GM12878 (cell line): Measurements from ENCODE around the gene ARSJ. TPM values are rescaled to one million over a fixed set of nuclear protein-coding genes. Genes with fewer than 3 reads are reported as not detected.
A peak's percentile ranks its signal among the peaks of the same experiment; 100 is the strongest.

Source experiments
- ATAC-seq: fragments of 200-7000 bp; cut with Tn5 transposase; 3 replicates; pipeline ENCODE4 v1.9.1; 2020; ENCODE audit warnings: mild to moderate bottlenecking, moderate library complexity
- BruUV-seq: library from RNA; stranded (reverse); fragments of 400-500 nt; replicated peaks from 2 replicates; lab custom pipeline; 2021; lab: Mats Ljungman, UMichigan
- CTCF ChIA-PET: fragments of 300-600 bp; sonication (Branson Sonifier 250); formaldehyde crosslinking; extraction: SDS; loops from one replicate; lab custom pipeline; 2021; ENCODE audit warnings: inconsistent platforms; lab: Yijun Ruan, JAX
- POLR2A ChIA-PET: fragments of 350-600 bp; formaldehyde crosslinking; extraction: SDS; loops from one replicate; lab custom pipeline; 2021; ENCODE audit warnings: inconsistent platforms; lab: Charles Lee
- RAD21 ChIA-PET: fragments of 300-600 bp; sonication (Branson Sonifier 250); formaldehyde crosslinking; loops from one replicate; lab custom pipeline; 2023; ENCODE audit warnings: antibody characterized with exemption; ENCODE audit not compliant: unreplicated experiment; lab: Charles Lee
- SMC1A ChIA-PET: fragments of 300-600 bp; sonication (Branson Sonifier 250); formaldehyde crosslinking; loops from one replicate; lab custom pipeline; 2023; ENCODE audit not compliant: unreplicated experiment, uncharacterized antibody; lab: Charles Lee
- DNase-seq: peaks from one replicate; pipeline ENCODE4 v3.0.0-alpha.2; 2011; ENCODE audit warnings: low read depth, low spot score
- FAIRE-seq: peaks from 3 replicates; lab custom pipeline; 2011; peaks lifted over from hg19 to GRCh38; lab: Jason Lieb, UNC
- H2AFZ ChIP-seq: 2 replicates; pipeline ENCODE4 v1.6.0; 2011; ENCODE audit warnings: low read depth, low read length, control low read depth; ENCODE audit not compliant: control insufficient read depth
- H3K27ac ChIP-seq: 2 replicates; pipeline ENCODE4 v1.5.1; 2011; ENCODE audit warnings: control low read depth; ENCODE audit not compliant: control insufficient read depth, insufficient read depth
- H3K27me3 ChIP-seq, 2 experiments: replicated peaks in 1 of 2; 2 replicates each; pipeline versions ENCODE4 v1.6.0 to v1.6.1; 2011; ENCODE audit warnings: low read length in 1 of 2; ENCODE audit not compliant: control insufficient read depth in 2 of 2, insufficient read depth in 2 of 2
- H3K36me3 ChIP-seq, 2 experiments: 2 replicates each; pipeline ENCODE4 v1.5.1; 2011; ENCODE audit warnings: low read length in 1 of 2; ENCODE audit not compliant: control insufficient read depth in 2 of 2, insufficient read depth in 2 of 2
- H3K4me1 ChIP-seq: 2 replicates; pipeline ENCODE4 v1.6.1; 2011; ENCODE audit warnings: mild to moderate bottlenecking, low read length, moderate library complexity, mixed read lengths; ENCODE audit not compliant: control insufficient read depth, insufficient read depth
- H3K4me2 ChIP-seq: 2 replicates; pipeline ENCODE4 v1.6.0; 2011; ENCODE audit warnings: control low read depth; ENCODE audit not compliant: control insufficient read depth, insufficient read depth
- H3K4me3 ChIP-seq: fragments of 200-600 bp; sonication (generic); 2 replicates; pipeline ENCODE4 v1.5.1; 2016
- H3K79me2 ChIP-seq: 2 replicates; pipeline ENCODE4 v1.6.0; 2011; ENCODE audit warnings: low read length; ENCODE audit not compliant: control insufficient read depth, insufficient read depth
- H3K9ac ChIP-seq: 2 replicates; pipeline ENCODE4 v1.8.0; 2011; ENCODE audit warnings: low read length, control low read depth, mixed read lengths; ENCODE audit not compliant: control insufficient read depth, insufficient read depth
- H3K9me3 ChIP-seq: replicated peaks from 3 replicates; pipeline ENCODE4 v1.5.1; 2011; ENCODE audit warnings: mild to moderate bottlenecking, low read length; ENCODE audit not compliant: control insufficient read depth, insufficient read depth
- H4K20me1 ChIP-seq: 2 replicates; pipeline ENCODE4 v1.6.0; 2011; ENCODE audit not compliant: control insufficient read depth, insufficient read depth
- ATF3 ChIP-seq: IDR thresholded peaks from 2 replicates; pipeline ENCODE4 v1.6.1; 2011; ENCODE audit warnings: low read depth, mild to moderate bottlenecking, low read length, moderate library complexity, borderline replicate concordance; ENCODE audit errors: extremely low read depth
- CTCF ChIP-seq, 3 experiments: IDR thresholded peaks in 2 of 3; conservative IDR thresholded peaks in 1 of 3; 2 replicates each; pipeline ENCODE4 v1.5.1; 2011; ENCODE audit warnings: low read depth in 3 of 3, low read length in 3 of 3, mild to moderate bottlenecking in 3 of 3, control low read depth in 2 of 3, moderate library complexity in 2 of 3, inconsistent platforms in 1 of 3, mixed read lengths in 1 of 3; ENCODE audit not compliant: control insufficient read depth in 2 of 3, insufficient read depth in 1 of 3; ENCODE audit errors: extremely low read depth in 1 of 3
- DPF2 ChIP-seq: fragments of 450-650 bp; IDR thresholded peaks from 2 replicates; pipeline ENCODE4 v1.6.1; 2017; ENCODE audit warnings: mild to moderate bottlenecking
- IKZF1 ChIP-seq: fragments of 450-650 bp; conservative IDR thresholded peaks from 2 replicates; pipeline ENCODE4 v1.6.1; 2017; ENCODE audit warnings: antibody characterized with exemption, mild to moderate bottlenecking
- JUND ChIP-seq: IDR thresholded peaks from 2 replicates; pipeline ENCODE4 v1.6.1; 2012; ENCODE audit warnings: low read depth, mild to moderate bottlenecking, low read length, improper control_type of control experiment, moderate library complexity
- RAD21 ChIP-seq: IDR thresholded peaks from 2 replicates; pipeline ENCODE4 v1.6.1; 2011; ENCODE audit warnings: mild to moderate bottlenecking, low read depth, low read length, moderate library complexity; ENCODE audit not compliant: insufficient read depth
- SP1 ChIP-seq: IDR thresholded peaks from one replicate; pipeline ENCODE4 v1.6.1; 2011; ENCODE audit warnings: low read depth, low read length
- TCF3 ChIP-seq: IDR thresholded peaks from 2 replicates; pipeline ENCODE4 v1.6.1; 2012; ENCODE audit warnings: low read depth, mild to moderate bottlenecking, low read length, borderline replicate concordance; ENCODE audit not compliant: insufficient read depth
- in situ Hi-C: fragments of 300-500 bp; cut with MboI; formaldehyde crosslinking; loops from 9 replicates; pipeline ENCODE4 v1.14.3; 2018; ENCODE audit warnings: mixed read lengths
- intact Hi-C: fragments of 100-400 bp; cut with micrococcal nuclease; formaldehyde crosslinking; loops from one replicate; pipeline ENCODE4 v1.14.2; 2022; ENCODE audit not compliant: unreplicated experiment
- polyA plus RNA-seq, 11 experiments: library from polyadenylated mRNA; depleted of rRNA in 4 of 11; unstranded in 6 of 11; stranded (reverse) in 5 of 11; fragments of >200 nt; fragmentation: Nextera tagmentation in 4 of 11; fragmentation: Illumina TruSeq in 1 of 11; extraction: Ambion mirVana in 4 of 11; extraction: Trizol in 1 of 11; gene quantifications; 1 replicate in 1 of 11; 2 replicates in 10 of 11; pipeline versions ENCODE4 v1.2.1 to v1.2.3, GENCODE V29; 2011 to 2016; ENCODE audit warnings: inconsistent platforms in 2 of 11, missing spikeins in 2 of 11, low read depth in 1 of 11
- total RNA-seq, 4 experiments: library from RNA; depleted of rRNA in 3 of 4; stranded (reverse); fragments of >200 nt in 3 of 4; fragmentation: Illumina TruSeq in 1 of 4; extraction: Trizol in 1 of 4; gene quantifications; 2 replicates each; pipeline versions ENCODE4 v1.2.1 to v1.2.3, GENCODE V29; 2013 to 2021
- TF ChIP-seq, protein P1 (sequence below): IDR thresholded peaks from 2 replicates; pipeline ENCODE4 v1.6.1; 2012; ENCODE audit warnings: low read depth, low read length, improper control_type of control experiment

Gene ARSJ
- total and polyA plus RNA-seq, 10 of the 15 experiments (the other 5 are each of a cell fraction or from before 2014, with no cell fraction given): under 0.01 to 0.19 (median 0.04) TPM; not detected in 5

DNA sequence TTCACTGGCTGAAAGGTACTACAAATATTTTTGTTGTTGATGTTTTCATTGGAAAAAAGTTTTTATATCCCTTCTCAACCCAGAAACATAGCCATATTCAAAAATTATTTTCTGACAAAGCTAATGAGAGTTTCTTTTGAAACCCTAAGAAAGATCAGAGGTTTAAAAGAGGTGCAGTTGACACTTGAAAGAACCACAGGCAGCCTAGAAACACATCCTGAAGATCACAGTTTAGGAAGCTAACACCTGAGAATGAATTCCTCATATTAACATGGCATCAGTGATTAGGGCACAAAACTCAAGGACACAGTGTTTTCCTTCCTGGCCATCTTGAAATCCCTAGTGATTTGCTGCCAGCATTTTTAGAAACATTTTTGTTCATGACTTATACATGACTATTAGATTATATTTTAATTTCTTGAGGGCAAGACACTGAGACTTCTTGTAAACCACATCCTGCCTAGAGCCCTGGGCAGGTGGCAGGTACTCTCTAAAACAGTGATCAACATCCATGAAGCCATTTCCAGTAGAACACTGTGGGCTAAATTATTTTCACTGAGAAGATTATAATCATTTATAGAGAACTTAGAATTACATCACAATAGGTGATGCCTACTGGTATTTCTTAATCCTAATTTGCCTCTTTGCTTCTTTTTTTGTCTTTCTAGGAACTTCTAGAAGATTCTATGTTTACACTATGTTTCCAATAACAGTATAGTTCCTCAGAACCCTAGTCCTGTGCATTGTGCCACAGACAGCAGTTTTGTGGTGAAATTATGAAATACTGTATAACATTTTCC lies 80.0 kb downstream of the ARSJ start (continued):
- 0 out of 2 replicates have a peak, but pooled peaks have one; percentile 53 for TF ChIP-seq DPF2
- TF ChIP-seq TCF3: peak; percentile 23; the same call in 1 of the 2 replicates
- no peak for TF ChIP-seq ATF3
- TF ChIP-seq IKZF1: peak; percentile 43; the same call in 1 of the 2 replicates
- TF ChIP-seq, protein P1, sequence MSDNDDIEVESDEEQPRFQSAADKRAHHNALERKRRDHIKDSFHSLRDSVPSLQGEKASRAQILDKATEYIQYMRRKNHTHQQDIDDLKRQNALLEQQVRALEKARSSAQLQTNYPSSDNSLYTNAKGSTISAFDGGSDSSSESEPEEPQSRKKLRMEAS: no peak

GRCh38 chr4:113893546-113893945 lies 85.9 kb downstream of the ARSJ start:
- H2AFZ ChIP-seq: no peak overlapping the region
- H3K9ac ChIP-seq: no peak overlapping the region
- FAIRE-seq (no peak), DNase-seq (no peak), ATAC-seq (no peak)
- H3K27ac ChIP-seq: no peak overlapping the region
- H4K20me1 ChIP-seq: no peaks in the 10 kb centered on the region
- H3K79me2 ChIP-seq: no peaks in the 10 kb centered on the region
- no peaks in the 10 kb centered on the region for H3K36me3 ChIP-seq
- CTCF ChIA-PET: no interaction called here
- H3K4me3 ChIP-seq: no peak overlapping the region
- RAD21 ChIA-PET: interaction anchor here (1.1 kb wide), 1 partner anchor 11 kb away, joined by 3 read pairs; no protein-coding TSS in a partner anchor
- SMC1A ChIA-PET: no interaction called here
- TF ChIP-seq SP1: no peak
- peak; percentile 40; the same call in 1 of the 2 replicates for TF ChIP-seq RAD21
- 0 out of 6 replicates have a peak, but pooled peaks of 1 of the 3 experiments have one; percentile 6 for TF ChIP-seq CTCF (IDR thresholded peaks at IDR 0.05 in 2 of 3, conservative IDR thresholded peaks at IDR 0.05 in 1 of 3; ENCODE audit: control insufficient read depth in 2 of 3, extremely low read depth in 1 of 3, insufficient read depth in 1 of 3, low read depth in 3 of 3, low read length in 3 of 3)
- TF ChIP-seq JUND: no peak
- BruUV-seq: no TSS peak
- H3K4me2 ChIP-seq: no peak overlapping the region
- in situ Hi-C loops (no loop called here), intact Hi-C loops (no loop called here)
- H3K27me3 ChIP-seq: no peaks in the 10 kb centered on the region
- peaks cover 2% of the 10 kb centered on the region; the same call in 2 of the 3 replicates for H3K9me3 ChIP-seq
- H3K4me1 ChIP-seq: no peaks in the 10 kb centered on the region; the same call in 1 of the 2 replicates
- POLR2A ChIA-PET: no interaction called here
